Endothelial cell of umbilical vein (primary cell): ENCODE results near the gene RAP1GAP. TPM values are rescaled to one million over a fixed set of nuclear protein-coding genes. Genes with fewer than 3 reads are reported as not detected.

Experiments
- BruUV-seq: library from RNA; stranded (reverse); fragments of 400-500 nt; replicated peaks from 2 replicates; lab custom pipeline; 2021; lab: Mats Ljungman, UMichigan
- CTCF ChIA-PET: fragments of 300-600, 350-600 bp; sonication (Branson Sonifier 250); formaldehyde crosslinking; loops from one replicate; lab custom pipeline; 2021; ENCODE audit warnings: antibody characterized with exemption, inconsistent platforms; lab: Charles Lee
- POLR2A ChIA-PET: fragments of 300-600, 350-600 bp; sonication (Branson Sonifier 250); formaldehyde crosslinking; loops from one replicate; lab custom pipeline; 2021; ENCODE audit warnings: antibody characterized with exemption, inconsistent platforms; lab: Charles Lee
- DNase-seq: peaks from one replicate; pipeline ENCODE4 v3.0.0-alpha.2; 2011; ENCODE audit warnings: low read depth, low spot score
- FAIRE-seq: peaks from 2 replicates; lab custom pipeline; 2011; peaks lifted over from hg19 to GRCh38; lab: Jason Lieb, UNC
- H2AFZ ChIP-seq: 2 replicates; pipeline ENCODE4 v1.6.0; 2012; ENCODE audit warnings: low read depth, low read length, control low read depth, inconsistent platforms
- H3K27ac ChIP-seq: 2 replicates; pipeline ENCODE4 v1.5.1; 2011; ENCODE audit warnings: low read depth, mild to moderate bottlenecking, control low read depth, low read length, moderate library complexity; ENCODE audit not compliant: insufficient read depth
- H3K27me3 ChIP-seq, 2 experiments: 2 replicates each; pipeline versions ENCODE4 v1.6.0 to v1.6.1; 2011; ENCODE audit warnings: low read length in 2 of 2, mixed read lengths in 1 of 2; ENCODE audit not compliant: control insufficient read depth in 2 of 2, insufficient read depth in 2 of 2
- H3K36me3 ChIP-seq, 2 experiments: 2 replicates in 1 of 2; 3 replicates in 1 of 2; pipeline ENCODE4 v1.5.1; 2011; ENCODE audit warnings: low read length in 2 of 2, mild to moderate bottlenecking in 1 of 2, moderate library complexity in 1 of 2; ENCODE audit not compliant: control insufficient read depth in 2 of 2, insufficient read depth in 2 of 2; ENCODE audit errors: extremely low read depth in 1 of 2
- H3K4me1 ChIP-seq: 3 replicates; pipeline ENCODE4 v1.5.1; 2011; ENCODE audit warnings: mild to moderate bottlenecking, low read length; ENCODE audit not compliant: control insufficient read depth, insufficient read depth; ENCODE audit errors: extremely low read depth
- H3K4me2 ChIP-seq: 2 replicates; pipeline ENCODE4 v1.6.1; 2011; ENCODE audit warnings: low read length, control low read depth, mixed read lengths; ENCODE audit not compliant: insufficient read depth
- H3K4me3 ChIP-seq, 3 experiments: fragments of 200-600 bp in 1 of 3; sonication (generic), shearing (Covaris generic) in 1 of 3; replicated peaks in 1 of 3; 2 replicates each; pipeline ENCODE4 v1.5.1; 2011 to 2016; ENCODE audit warnings: control low read depth in 3 of 3, low read length in 3 of 3, mild to moderate bottlenecking in 2 of 3, inconsistent platforms in 1 of 3, low read depth in 1 of 3, moderate library complexity in 1 of 3; ENCODE audit not compliant: insufficient read depth in 1 of 3
- H3K79me2 ChIP-seq: 2 replicates; pipeline ENCODE4 v1.6.0; 2012; ENCODE audit warnings: low read length, inconsistent platforms; ENCODE audit not compliant: control insufficient read depth, insufficient read depth
- H3K9ac ChIP-seq: replicated peaks from 2 replicates; pipeline ENCODE3; 2011; ENCODE audit warnings: low read length, control low read depth; ENCODE audit not compliant: insufficient read depth; ENCODE audit errors: extremely low read depth
- H3K9me1 ChIP-seq: replicated peaks from 3 replicates; pipeline ENCODE4 v1.6.0; 2011; ENCODE audit warnings: mild to moderate bottlenecking, low read length; ENCODE audit not compliant: control insufficient read depth, insufficient read depth; ENCODE audit errors: extremely low read depth
- H3K9me3 ChIP-seq: replicated peaks from 2 replicates; pipeline ENCODE4 v1.5.1; 2012; ENCODE audit warnings: low read length, inconsistent platforms; ENCODE audit not compliant: control insufficient read depth, insufficient read depth
- H4K20me1 ChIP-seq: replicated peaks from 2 replicates; pipeline ENCODE3; 2011; ENCODE audit warnings: mild to moderate bottlenecking, low read length; ENCODE audit not compliant: control insufficient read depth, insufficient read depth; ENCODE audit errors: extremely low read depth
- EZH2 ChIP-seq: IDR thresholded peaks from 2 replicates; pipeline ENCODE4 v1.6.1; 2012; ENCODE audit warnings: borderline replicate concordance, low read depth, mild to moderate bottlenecking, moderate library complexity, low read length, inconsistent platforms; ENCODE audit not compliant: severe bottlenecking
- FOS ChIP-seq: IDR thresholded peaks from 2 replicates; pipeline ENCODE4 v1.6.1; 2011; ENCODE audit warnings: mild to moderate bottlenecking, low read length, moderate library complexity, borderline replicate concordance; ENCODE audit not compliant: insufficient read depth
- GATA2 ChIP-seq: IDR thresholded peaks from 2 replicates; pipeline ENCODE4 v1.7.0; 2011; ENCODE audit warnings: low read depth, mild to moderate bottlenecking, moderate library complexity, mixed read lengths, low read length; ENCODE audit not compliant: insufficient read length, insufficient read depth
- JUN ChIP-seq: IDR thresholded peaks from 2 replicates; pipeline ENCODE4 v1.6.1; 2011; ENCODE audit warnings: borderline replicate concordance, low read depth; ENCODE audit not compliant: insufficient read length, insufficient read depth
- MYC ChIP-seq: IDR thresholded peaks from one replicate; pipeline ENCODE4 v1.6.1; 2011; ENCODE audit warnings: mild to moderate bottlenecking, low read depth, low read length
- POLR2A ChIP-seq: IDR thresholded peaks from 2 replicates; pipeline ENCODE4 v1.6.1; 2012; ENCODE audit warnings: low read depth, mild to moderate bottlenecking, control low read depth, low read length
- POLR2AphosphoS5 ChIP-seq: IDR thresholded peaks from 2 replicates; pipeline ENCODE4 v1.6.1; 2012; ENCODE audit warnings: low read depth, mild to moderate bottlenecking, control low read depth, low read length, moderate library complexity; ENCODE audit not compliant: insufficient read depth
- dilution Hi-C: fragments of 300-500 bp; cut with MboI; formaldehyde crosslinking; loops from one replicate; pipeline ENCODE4 v1.15.0; 2019; ENCODE audit warnings: low sequenced_read_pairs; ENCODE audit not compliant: extremely low pct_ligation_motif_present
- intact Hi-C: fragments of 100-400 bp; cut with micrococcal nuclease; formaldehyde crosslinking; loops from one replicate; pipeline ENCODE4 v1.10.0; 2022
- polyA plus RNA-seq, 4 experiments: library from polyadenylated mRNA; depleted of rRNA in 3 of 4; stranded (reverse) in 3 of 4; unstranded in 1 of 4; fragments of >200 nt; gene quantifications; 2 replicates each; pipeline versions ENCODE4 v1.2.1 to v1.2.3, GENCODE V29; 2011 to 2012; ENCODE audit warnings: missing spikeins in 1 of 4
- total RNA-seq: library from RNA; stranded (reverse); gene quantifications from 2 replicates; pipeline ENCODE4 v1.2.3, GENCODE V29; 2021
- TF ChIP-seq, protein P1 (sequence below), 2 donors: IDR thresholded peaks; 1 replicate in 1 of 2; 2 replicates in 1 of 2; pipeline ENCODE4 v1.5.1; 2011; ENCODE audit warnings: low read length in 2 of 2, mild to moderate bottlenecking in 2 of 2, moderate library complexity in 2 of 2, control low read depth in 1 of 2, inconsistent platforms in 1 of 2, low read depth in 1 of 2; ENCODE audit not compliant: insufficient read depth in 1 of 2; ENCODE audit errors: extremely low read depth in 1 of 2
- TF ChIP-seq, protein P2 (sequence below): IDR thresholded peaks from 2 replicates; pipeline ENCODE4 v1.6.1; 2011; ENCODE audit not compliant: insufficient read depth, insufficient read length

Gene RAP1GAP
- total and polyA plus RNA-seq, 2 donors (not counting 3 experiments of a cell fraction or from before 2014, with no cell fraction given), result 0.07 to 0.20 TPM

DNA sequence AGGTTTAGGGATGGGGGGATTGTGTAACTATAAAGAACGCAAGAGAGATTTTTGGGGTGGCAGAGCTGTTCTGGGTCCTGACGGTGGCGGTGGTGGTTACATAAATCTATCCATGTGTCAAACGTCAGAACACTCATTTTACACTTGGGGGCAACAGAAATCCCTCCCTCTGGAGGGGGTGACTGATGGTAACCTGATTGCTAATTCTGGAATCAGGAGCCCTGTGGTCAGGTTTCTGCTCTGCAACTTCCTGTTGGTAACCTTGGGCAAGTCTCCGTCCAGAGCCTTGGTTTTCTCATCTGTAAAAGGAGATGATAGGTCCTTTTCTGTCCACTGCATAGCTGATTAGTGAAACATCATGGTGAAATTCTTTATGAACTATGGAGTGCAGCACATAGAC, 119.1 kb downstream of the RAP1GAP start:
- dilution Hi-C loops (no loop called here), intact Hi-C loops (no loop called here)
- Histone ChIP-seq H3K36me3 (no peaks in the 10 kb centered on the region), H3K9me1 (no peaks in the 10 kb centered on the region), H3K9ac (no peak overlapping the region), H3K4me1 (no peaks in the 10 kb centered on the region), H3K27me3 (peaks cover 5 to 8% of the 10 kb centered on the region in 2 experiments), H3K4me2 (no peak overlapping the region), H4K20me1 (no peaks in the 10 kb centered on the region), H3K4me3 (no peak overlapping the region), H3K27ac (no peak overlapping the region), H3K79me2 (no peaks in the 10 kb centered on the region), H2AFZ (no peak overlapping the region), H3K9me3 (no peaks in the 10 kb centered on the region)
- BruUV-seq, result no TSS peak
- DNase-seq (no peak), FAIRE-seq (no peak)
- TF ChIP-seq EZH2 (no peak), POLR2AphosphoS5 (no peak), GATA2 (no peak), FOS (no peak), MYC (no peak), POLR2A (no peak), JUN (no peak)
- TF ChIP-seq, protein P1, sequence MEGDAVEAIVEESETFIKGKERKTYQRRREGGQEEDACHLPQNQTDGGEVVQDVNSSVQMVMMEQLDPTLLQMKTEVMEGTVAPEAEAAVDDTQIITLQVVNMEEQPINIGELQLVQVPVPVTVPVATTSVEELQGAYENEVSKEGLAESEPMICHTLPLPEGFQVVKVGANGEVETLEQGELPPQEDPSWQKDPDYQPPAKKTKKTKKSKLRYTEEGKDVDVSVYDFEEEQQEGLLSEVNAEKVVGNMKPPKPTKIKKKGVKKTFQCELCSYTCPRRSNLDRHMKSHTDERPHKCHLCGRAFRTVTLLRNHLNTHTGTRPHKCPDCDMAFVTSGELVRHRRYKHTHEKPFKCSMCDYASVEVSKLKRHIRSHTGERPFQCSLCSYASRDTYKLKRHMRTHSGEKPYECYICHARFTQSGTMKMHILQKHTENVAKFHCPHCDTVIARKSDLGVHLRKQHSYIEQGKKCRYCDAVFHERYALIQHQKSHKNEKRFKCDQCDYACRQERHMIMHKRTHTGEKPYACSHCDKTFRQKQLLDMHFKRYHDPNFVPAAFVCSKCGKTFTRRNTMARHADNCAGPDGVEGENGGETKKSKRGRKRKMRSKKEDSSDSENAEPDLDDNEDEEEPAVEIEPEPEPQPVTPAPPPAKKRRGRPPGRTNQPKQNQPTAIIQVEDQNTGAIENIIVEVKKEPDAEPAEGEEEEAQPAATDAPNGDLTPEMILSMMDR (IDR thresholded peaks at IDR 0.05; ENCODE audit: extremely low read depth in 1 of 2, insufficient read depth in 1 of 2, low read depth in 1 of 2, low read length in 2 of 2), result no peak
- TF ChIP-seq, protein P2, sequence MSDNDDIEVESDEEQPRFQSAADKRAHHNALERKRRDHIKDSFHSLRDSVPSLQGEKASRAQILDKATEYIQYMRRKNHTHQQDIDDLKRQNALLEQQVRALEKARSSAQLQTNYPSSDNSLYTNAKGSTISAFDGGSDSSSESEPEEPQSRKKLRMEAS, result no peak
- ChIA-PET CTCF (no interaction called here), POLR2A (no interaction called here)
